Liver (tissue), 9 donors: ENCODE data around the gene BOC. TPM values are rescaled to one million over a fixed set of nuclear protein-coding genes. Genes with fewer than 3 reads are reported as not detected.

Source experiments
- DNase-seq: peaks from one replicate; pipeline ENCODE4 v3.0.0-alpha.2; 2017; ENCODE audit warnings: low spot score
- H3K27ac ChIP-seq, 2 donors: one replicate each; pipeline ENCODE4 v1.7.0; 2013; ENCODE audit warnings: inconsistent platforms in 2 of 2, low read length in 2 of 2, control low read depth in 1 of 2, low read depth in 1 of 2, mild to moderate bottlenecking in 1 of 2
- H3K27me3 ChIP-seq, 4 donors: one replicate each; pipeline versions ENCODE4 v1.6.1 to v1.7.0; 2013; ENCODE audit warnings: low read length in 3 of 4, inconsistent platforms in 1 of 4, mild to moderate bottlenecking in 1 of 4, moderate library complexity in 1 of 4; ENCODE audit not compliant: control insufficient read depth in 4 of 4, insufficient read depth in 4 of 4
- H3K36me3 ChIP-seq, 4 donors: one replicate each; pipeline versions ENCODE4 v1.6.1 to v1.7.0; 2013; ENCODE audit warnings: low read length in 3 of 4, mild to moderate bottlenecking in 3 of 4, low read depth in 1 of 4, moderate library complexity in 1 of 4; ENCODE audit not compliant: control insufficient read depth in 4 of 4, insufficient read depth in 3 of 4
- H3K4me1 ChIP-seq, 4 donors: one replicate each; pipeline versions ENCODE4 v1.6.1 to v1.7.0; 2013; ENCODE audit warnings: low read length in 3 of 4, mild to moderate bottlenecking in 3 of 4, moderate library complexity in 1 of 4; ENCODE audit not compliant: control insufficient read depth in 4 of 4, insufficient read depth in 4 of 4
- H3K4me3 ChIP-seq, 3 donors: one replicate each; pipeline versions ENCODE4 v1.6.1 to v1.7.0; 2013; ENCODE audit warnings: low read length in 3 of 3, control low read depth in 1 of 3, low read depth in 1 of 3, mild to moderate bottlenecking in 1 of 3
- H3K9ac ChIP-seq, 2 donors: one replicate each; pipeline ENCODE4 v1.7.0; 2013; ENCODE audit warnings: low read length in 2 of 2, mild to moderate bottlenecking in 2 of 2, moderate library complexity in 2 of 2, control low read depth in 1 of 2, low read depth in 1 of 2
- H3K9me3 ChIP-seq, 4 donors: one replicate each; pipeline versions ENCODE4 v1.6.1 to v1.7.0; 2013; ENCODE audit warnings: low read length in 3 of 4; ENCODE audit not compliant: control insufficient read depth in 4 of 4
- ATF3 ChIP-seq: IDR thresholded peaks from 2 replicates; pipeline ENCODE4 v1.6.1; 2016; ENCODE audit warnings: antibody characterized with exemption
- CTCF ChIP-seq: fragments of 150-350 bp; IDR thresholded peaks from 2 replicates; pipeline ENCODE4 v1.5.1; 2017; ENCODE audit warnings: improper control_type of control experiment, low read depth, low read length; ENCODE audit not compliant: missing input control
- EGR1 ChIP-seq, 2 donors: IDR thresholded peaks; 2 replicates each; pipeline ENCODE4 v1.6.1; 2016 to 2018; ENCODE audit warnings: antibody characterized with exemption in 2 of 2, low read depth in 2 of 2
- FOXA1 ChIP-seq: IDR thresholded peaks from 2 replicates; pipeline ENCODE4 v1.6.1; 2016; ENCODE audit warnings: antibody characterized with exemption
- FOXA2 ChIP-seq: IDR thresholded peaks from 2 replicates; pipeline ENCODE4 v1.6.1; 2016; ENCODE audit warnings: antibody characterized with exemption
- GABPA ChIP-seq, 2 donors: IDR thresholded peaks in 1 of 2; conservative IDR thresholded peaks in 1 of 2; 2 replicates each; pipeline ENCODE4 v1.6.1; 2016; ENCODE audit warnings: antibody characterized with exemption in 2 of 2, mild to moderate bottlenecking in 1 of 2, moderate library complexity in 1 of 2
- HNF4A ChIP-seq, 2 donors: conservative IDR thresholded peaks; 2 replicates each; pipeline ENCODE4 v1.6.1; 2016; ENCODE audit warnings: antibody characterized with exemption in 2 of 2, mild to moderate bottlenecking in 2 of 2
- HNF4G ChIP-seq: IDR thresholded peaks from 2 replicates; pipeline ENCODE4 v1.6.1; 2016; ENCODE audit warnings: antibody characterized with exemption
- JUND ChIP-seq, 2 donors: IDR thresholded peaks; 2 replicates each; pipeline ENCODE4 v1.6.1; 2016; ENCODE audit warnings: antibody characterized with exemption in 2 of 2
- MAX ChIP-seq: IDR thresholded peaks from 2 replicates; pipeline ENCODE4 v1.6.1; 2016; ENCODE audit warnings: antibody characterized with exemption
- NR2F2 ChIP-seq: IDR thresholded peaks from 2 replicates; pipeline ENCODE4 v1.6.1; 2016; ENCODE audit warnings: antibody characterized with exemption
- RAD21 ChIP-seq, 2 donors: IDR thresholded peaks; 2 replicates each; pipeline ENCODE4 v1.6.1; 2016; ENCODE audit warnings: antibody characterized with exemption in 2 of 2, mild to moderate bottlenecking in 2 of 2
- REST ChIP-seq: IDR thresholded peaks from 2 replicates; pipeline ENCODE4 v1.6.1; 2016; ENCODE audit warnings: antibody characterized with exemption, mild to moderate bottlenecking
- RXRA ChIP-seq, 2 donors: IDR thresholded peaks; 2 replicates each; pipeline ENCODE4 v1.6.1; 2017 to 2018; ENCODE audit warnings: antibody characterized with exemption in 2 of 2, mild to moderate bottlenecking in 1 of 2
- SP1 ChIP-seq: IDR thresholded peaks from 2 replicates; pipeline ENCODE4 v1.6.1; 2018; ENCODE audit warnings: antibody characterized with exemption, mild to moderate bottlenecking
- TAF1 ChIP-seq: conservative IDR thresholded peaks from 2 replicates; pipeline ENCODE4 v1.6.1; 2016; ENCODE audit warnings: antibody characterized with exemption, mild to moderate bottlenecking
- YY1 ChIP-seq: IDR thresholded peaks from 2 replicates; pipeline ENCODE4 v1.6.1; 2016; ENCODE audit warnings: antibody characterized with exemption, mild to moderate bottlenecking
- ZBTB33 ChIP-seq: IDR thresholded peaks from 2 replicates; pipeline ENCODE4 v1.6.1; 2016; ENCODE audit warnings: antibody characterized with exemption
- WGBS: extraction: QIAGEN DNeasy Blood & Tissue Kit; methylation state at CpG from one replicate; pipeline ENCODE4 v1.1.7; 2013; 5-methylcytosine and 5-hydroxymethylcytosine counted together
- polyA plus RNA-seq, 2 donors: library from polyadenylated mRNA; stranded (reverse) in 1 of 2; unstranded in 1 of 2; fragments of 200-250 nt in 1 of 2; fragments of >200 nt in 1 of 2; fragmentation: Nextera tagmentation in 1 of 2; extraction: Ambion mirVana in 1 of 2; gene quantifications; one replicate each; pipeline versions ENCODE4 v1.2.1 to v1.2.3, GENCODE V29; 2013 to 2015
- total RNA-seq, 2 donors: library from RNA; depleted of rRNA; stranded (reverse); fragments of >200 nt; gene quantifications; one replicate each; pipeline ENCODE4 v1.2.3, GENCODE V29; 2014
- donor health status: healthy.
- donor health status: healthy.
- donor health status: healthy.
- donor health status: healthy.
- donor health status: healthy.

BOC gene
- total and polyA plus RNA-seq, 4 donors = 0.31 to 1.5 (median 0.65) TPM; not detected in 1

GRCh38 chr3:113277941-113278598 is 66.7 kb downstream of the BOC start:
- no peak for TF ChIP-seq NR2F2
- TF ChIP-seq REST = no peak
- no peak for TF ChIP-seq GABPA (IDR thresholded peaks at IDR 0.05 in 1 of 2, conservative IDR thresholded peaks at IDR 0.05 in 1 of 2)
- no peak for TF ChIP-seq YY1
- no peak for TF ChIP-seq EGR1 (IDR thresholded peaks at IDR 0.05; ENCODE audit: low read depth in 2 of 2)
- TF ChIP-seq ZBTB33 = no peak
- no peak for TF ChIP-seq JUND (IDR thresholded peaks at IDR 0.05)
- no peak for TF ChIP-seq SP1
- no peak for TF ChIP-seq TAF1
- TF ChIP-seq FOXA2 = no peak
- TF ChIP-seq HNF4G = no peak
- TF ChIP-seq HNF4A (conservative IDR thresholded peaks at IDR 0.05) = no peak
- no peak for TF ChIP-seq FOXA1
- no peak for TF ChIP-seq ATF3
- TF ChIP-seq MAX = no peak
- no peak for TF ChIP-seq RXRA (IDR thresholded peaks at IDR 0.05)
- no peak for TF ChIP-seq CTCF
- no peak for TF ChIP-seq RAD21 (IDR thresholded peaks at IDR 0.05)
- DNase-seq = no peak
- H3K36me3 ChIP-seq = no peaks in the 10 kb centered on the region
- 89% methylated on average over 17 of the region's 17 CpGs for WGBS
- no peaks in the 10 kb centered on the region for H3K27me3 ChIP-seq
- no peak overlapping the region for H3K9ac ChIP-seq
- H3K4me1 ChIP-seq = peaks cover 0 to 6% (median 0%) of the 10 kb centered on the region in 4 donors
- H3K9me3 ChIP-seq = no peaks in the 10 kb centered on the region
- H3K27ac ChIP-seq = no peak overlapping the region
- no peak overlapping the region for H3K4me3 ChIP-seq
